ENCODE data around the gene KAT2A.

DNA sequence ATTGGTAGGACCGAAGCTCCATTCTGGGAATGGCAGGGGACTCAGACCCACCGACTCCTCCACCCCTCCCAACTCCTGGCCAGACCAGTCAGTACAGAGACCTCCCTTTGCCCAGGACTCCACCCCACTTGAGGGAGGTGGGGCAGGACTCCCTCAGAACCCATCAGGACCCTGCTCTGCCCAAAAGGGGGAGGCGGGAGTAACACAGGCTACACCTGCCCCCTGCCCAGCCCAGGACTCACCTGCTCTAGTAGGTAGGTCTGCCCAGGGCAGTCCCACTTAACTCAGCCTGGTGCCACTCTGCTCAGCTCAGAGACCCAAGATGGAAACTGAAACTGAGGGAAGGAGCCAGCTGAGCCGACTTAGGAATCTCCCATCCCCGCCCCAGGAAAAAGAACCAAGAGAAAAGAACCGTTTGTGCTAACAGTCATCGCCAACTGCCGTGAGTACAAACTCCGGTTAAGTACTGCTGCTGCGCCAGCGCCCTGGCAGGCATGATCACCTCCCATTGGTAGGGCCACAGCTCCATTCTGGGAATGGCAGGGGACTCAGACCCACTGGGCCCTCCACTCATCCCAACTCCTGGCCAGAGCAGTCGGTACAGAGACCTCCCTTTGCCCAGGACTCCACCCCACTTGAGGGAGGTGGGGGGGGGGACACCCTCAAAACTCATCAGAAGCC is 9.2 kb downstream of the KAT2A start:
- no peak for TF ChIP-seq CTCF (optimal IDR thresholded peaks at IDR 0.05 in 1 of 3, IDR thresholded peaks at IDR 0.05 in 1 of 3, conservative IDR thresholded peaks at IDR 0.05 in 1 of 3; ENCODE audit: extremely low read depth in 1 of 3, insufficient read depth in 2 of 3, low read length in 3 of 3)
- no peak for TF ChIP-seq EZH2 (IDR thresholded peaks at IDR 0.05; ENCODE audit: low read length)

Data from keratinocyte (primary cell).